Measurements from ENCODE around the gene DPAGT1. TPM values are rescaled to one million over a fixed set of nuclear protein-coding genes. Genes with fewer than 3 reads are reported as not detected.

Gene DPAGT1
- total and polyA plus RNA-seq, 2 donors (not counting 3 experiments of a cell fraction or from before 2014, with no cell fraction given) = 62.0 to 203 TPM

DNA sequence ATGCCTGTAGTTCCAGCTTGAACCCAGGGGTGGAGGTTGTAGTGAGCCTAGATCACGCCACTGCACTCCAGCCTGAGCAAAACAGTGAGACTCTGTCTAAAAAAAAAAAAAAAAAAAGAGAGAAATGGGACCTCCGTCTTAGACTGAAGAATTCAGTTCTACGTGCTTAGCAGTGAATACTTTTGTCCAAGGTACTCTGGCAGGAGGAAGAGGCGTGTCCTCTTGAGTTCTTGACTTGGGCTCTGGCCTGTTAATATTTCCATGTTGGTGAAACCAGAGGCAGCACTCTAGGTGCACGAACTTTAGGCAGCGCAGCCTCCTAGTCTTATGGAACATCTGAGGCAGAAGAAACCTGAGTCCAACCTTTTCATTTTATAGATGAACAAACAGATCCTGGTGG lies 14.5 kb downstream of the DPAGT1 start:
- Histone ChIP-seq H3K9me1 (replicated peaks; ENCODE audit: control insufficient read depth, extremely low read depth, insufficient read depth, low read length) (no peaks in the 10 kb centered on the region), H3K9ac (replicated peaks; ENCODE audit: extremely low read depth, insufficient read depth, low read length) (no peak overlapping the region), H2AFZ (ENCODE audit: low read depth, low read length) (no peak overlapping the region), H3K79me2 (ENCODE audit: control insufficient read depth, insufficient read depth, low read length) (peaks cover 7% of the 10 kb centered on the region), H3K4me2 (ENCODE audit: insufficient read depth, low read length) (no peak overlapping the region), H3K4me1 (ENCODE audit: control insufficient read depth, extremely low read depth, insufficient read depth, low read length) (peaks cover 12% of the 10 kb centered on the region), H3K36me3 (ENCODE audit: control insufficient read depth in 2 of 2, extremely low read depth in 1 of 2, insufficient read depth in 2 of 2, low read length in 2 of 2) (peaks cover 0 to 2% of the 10 kb centered on the region in 2 experiments), H4K20me1 (replicated peaks; ENCODE audit: control insufficient read depth, extremely low read depth, insufficient read depth, low read length) (no peaks in the 10 kb centered on the region), H3K9me3 (replicated peaks; ENCODE audit: control insufficient read depth, insufficient read depth, low read length) (no peaks in the 10 kb centered on the region), H3K4me3 (replicated peaks in 1 of 3; ENCODE audit: insufficient read depth in 1 of 3, low read depth in 1 of 3, low read length in 3 of 3) (no peak overlapping the region), H3K27me3 (ENCODE audit: control insufficient read depth in 2 of 2, insufficient read depth in 2 of 2, low read length in 2 of 2) (no peaks in the 10 kb centered on the region), H3K27ac (ENCODE audit: insufficient read depth, low read depth, low read length) (no peak overlapping the region)
- DNase-seq (ENCODE audit: low read depth, low spot score) = no peak
- BruUV-seq (replicated peaks) = no TSS peak
- ChIA-PET POLR2A (no interaction called here), CTCF (interaction anchor here (1.8 to 3.6 kb wide), 3 partner anchors 8 to 19 kb away, joined by 6 to 16 read pairs (median 13); partner anchors contain the start of gene VPS11)
- dilution Hi-C loops (cut with MboI; ENCODE audit: extremely low pct_ligation_motif_present, low sequenced_read_pairs) = no loop called here
- FAIRE-seq = no peak
- intact Hi-C loops (cut with micrococcal nuclease) = loop anchor here (5.0 kb wide), 1 partner anchor 175 kb away; no protein-coding TSS in a partner anchor
- TF ChIP-seq GATA2 (IDR thresholded peaks at IDR 0.05; ENCODE audit: insufficient read depth, insufficient read length, low read depth, low read length) (no peak), EZH2 (IDR thresholded peaks at IDR 0.05; ENCODE audit: borderline replicate concordance, low read depth, low read length, severe bottlenecking) (no peak), POLR2AphosphoS5 (IDR thresholded peaks at IDR 0.05; ENCODE audit: insufficient read depth, low read depth, low read length) (no peak), FOS (IDR thresholded peaks at IDR 0.05; ENCODE audit: borderline replicate concordance, insufficient read depth, low read length) (no peak), POLR2A (IDR thresholded peaks at IDR 0.05; ENCODE audit: low read depth, low read length) (no peak), JUN (IDR thresholded peaks at IDR 0.05; ENCODE audit: borderline replicate concordance, insufficient read depth, insufficient read length, low read depth) (no peak), MYC (IDR thresholded peaks at IDR 0.05; ENCODE audit: low read depth, low read length) (no peak)
- TF ChIP-seq, protein P1, sequence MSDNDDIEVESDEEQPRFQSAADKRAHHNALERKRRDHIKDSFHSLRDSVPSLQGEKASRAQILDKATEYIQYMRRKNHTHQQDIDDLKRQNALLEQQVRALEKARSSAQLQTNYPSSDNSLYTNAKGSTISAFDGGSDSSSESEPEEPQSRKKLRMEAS (IDR thresholded peaks at IDR 0.05; ENCODE audit: insufficient read depth, insufficient read length) = no peak
- TF ChIP-seq, protein P2, sequence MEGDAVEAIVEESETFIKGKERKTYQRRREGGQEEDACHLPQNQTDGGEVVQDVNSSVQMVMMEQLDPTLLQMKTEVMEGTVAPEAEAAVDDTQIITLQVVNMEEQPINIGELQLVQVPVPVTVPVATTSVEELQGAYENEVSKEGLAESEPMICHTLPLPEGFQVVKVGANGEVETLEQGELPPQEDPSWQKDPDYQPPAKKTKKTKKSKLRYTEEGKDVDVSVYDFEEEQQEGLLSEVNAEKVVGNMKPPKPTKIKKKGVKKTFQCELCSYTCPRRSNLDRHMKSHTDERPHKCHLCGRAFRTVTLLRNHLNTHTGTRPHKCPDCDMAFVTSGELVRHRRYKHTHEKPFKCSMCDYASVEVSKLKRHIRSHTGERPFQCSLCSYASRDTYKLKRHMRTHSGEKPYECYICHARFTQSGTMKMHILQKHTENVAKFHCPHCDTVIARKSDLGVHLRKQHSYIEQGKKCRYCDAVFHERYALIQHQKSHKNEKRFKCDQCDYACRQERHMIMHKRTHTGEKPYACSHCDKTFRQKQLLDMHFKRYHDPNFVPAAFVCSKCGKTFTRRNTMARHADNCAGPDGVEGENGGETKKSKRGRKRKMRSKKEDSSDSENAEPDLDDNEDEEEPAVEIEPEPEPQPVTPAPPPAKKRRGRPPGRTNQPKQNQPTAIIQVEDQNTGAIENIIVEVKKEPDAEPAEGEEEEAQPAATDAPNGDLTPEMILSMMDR (IDR thresholded peaks at IDR 0.05; ENCODE audit: extremely low read depth in 1 of 2, insufficient read depth in 1 of 2, low read depth in 1 of 2, low read length in 2 of 2) = no peak
